Glutamatergic neuron (in vitro differentiated cells): ENCODE measurements around the gene ARHGAP22. TPM values are rescaled to one million over a fixed set of nuclear protein-coding genes. Genes with fewer than 3 reads are reported as not detected.
"Not testable (repeated sequence)": the region's sequence is repeated elsewhere in the genome, so short reads cannot be mapped to it uniquely, and the experiment has no call there.

Source experiments
- DNase-seq: peaks from one replicate; pipeline ENCODE4 v3.0.0; 2022
- H3K27ac Mint-ChIP-seq: one replicate; pipeline ENCODE4 v1.8.0; 2020; ENCODE audit warnings: mild to moderate bottlenecking, mixed read lengths, inconsistent platforms; ENCODE audit not compliant: unreplicated experiment
- H3K27me3 Mint-ChIP-seq: one replicate; pipeline ENCODE4 v1.8.0; 2020; ENCODE audit warnings: mild to moderate bottlenecking, moderate library complexity, mixed read lengths, inconsistent platforms; ENCODE audit not compliant: unreplicated experiment
- H3K36me3 Mint-ChIP-seq: one replicate; pipeline ENCODE4 v1.8.0; 2020; ENCODE audit warnings: mild to moderate bottlenecking, mixed read lengths, inconsistent platforms; ENCODE audit not compliant: unreplicated experiment
- H3K4me1 Mint-ChIP-seq: one replicate; pipeline ENCODE4 v1.8.0; 2020; ENCODE audit warnings: mild to moderate bottlenecking, low read depth, mixed read lengths, inconsistent platforms; ENCODE audit not compliant: unreplicated experiment
- H3K4me3 Mint-ChIP-seq: one replicate; pipeline ENCODE4 v1.8.0; 2020; ENCODE audit warnings: mild to moderate bottlenecking, mixed read lengths, inconsistent platforms; ENCODE audit not compliant: unreplicated experiment
- H3K9me3 Mint-ChIP-seq: one replicate; pipeline ENCODE4 v1.8.0; 2020; ENCODE audit warnings: mild to moderate bottlenecking, moderate library complexity, mixed read lengths, inconsistent platforms; ENCODE audit not compliant: unreplicated experiment
- CTCF ChIP-seq: fragments of 200-600 bp; sonication (generic); IDR thresholded peaks from one replicate; pipeline ENCODE4 v1.5.0; 2021; ENCODE audit not compliant: partially characterized antibody, unreplicated experiment
- total RNA-seq: library from RNA; stranded (reverse); fragmentation: NEBNext Ultra II Directional; extraction: Animal tissue kit (Norgen Biotek cat#: 25700); gene quantifications from one replicate; pipeline ENCODE4 v1.2.1, GENCODE V29; 2021; ENCODE audit not compliant: unreplicated experiment

Gene ARHGAP22
- total RNA-seq, 1 donor from 2014 or later, result 10.0 TPM

GRCh38 chr10:48645600-48645999 is 40.7 kb upstream of the ARHGAP22 start:
- H3K4me3 Mint-ChIP-seq, result no peak overlapping the region
- no peak for DNase-seq
- no peak overlapping the region for H3K27ac Mint-ChIP-seq
- peaks cover 2% of the 10 kb centered on the region for H3K27me3 Mint-ChIP-seq
- H3K36me3 Mint-ChIP-seq, result no peaks in the 10 kb centered on the region
- H3K9me3 Mint-ChIP-seq, result peaks cover 3% of the 10 kb centered on the region
- no peak for TF ChIP-seq CTCF
- H3K4me1 Mint-ChIP-seq, result no peaks in the 10 kb centered on the region

- H3K4me3 Mint-ChIP-seq, H3K36me3 Mint-ChIP-seq, H3K27ac Mint-ChIP-seq, H3K4me1 Mint-ChIP-seq, H3K9me3 Mint-ChIP-seq, DNase-seq, H3K27me3 Mint-ChIP-seq: not testable (repeated sequence)
These were observed 36.3 kb upstream of the ARHGAP22 start for GRCh38 chr10:48641099-48641690.

- Mint-ChIP-seq H3K27ac (no peak overlapping the region), H3K4me3 (no peak overlapping the region), H3K36me3 (peaks cover 4% of the 10 kb centered on the region), H3K9me3 (peaks cover 3% of the 10 kb centered on the region), H3K27me3 (peaks cover 4% of the 10 kb centered on the region), H3K4me1 (no peaks in the 10 kb centered on the region)
- no peak for TF ChIP-seq CTCF
- DNase-seq, result no peak
These were observed 35.5 kb upstream of the ARHGAP22 start for GRCh38 chr10:48640326-48640725.

- no peak overlapping the region for H3K4me3 Mint-ChIP-seq
- H3K27ac Mint-ChIP-seq, result no peak overlapping the region
- peaks cover 4% of the 10 kb centered on the region for H3K9me3 Mint-ChIP-seq
- no peak for TF ChIP-seq CTCF
- peaks cover 4% of the 10 kb centered on the region for H3K36me3 Mint-ChIP-seq
- H3K4me1 Mint-ChIP-seq, result no peaks in the 10 kb centered on the region
- no peak for DNase-seq
- peaks cover 4% of the 10 kb centered on the region for H3K27me3 Mint-ChIP-seq
These were observed 34.8 kb upstream of the ARHGAP22 start for GRCh38 chr10:48639632-48640031.

DNA sequence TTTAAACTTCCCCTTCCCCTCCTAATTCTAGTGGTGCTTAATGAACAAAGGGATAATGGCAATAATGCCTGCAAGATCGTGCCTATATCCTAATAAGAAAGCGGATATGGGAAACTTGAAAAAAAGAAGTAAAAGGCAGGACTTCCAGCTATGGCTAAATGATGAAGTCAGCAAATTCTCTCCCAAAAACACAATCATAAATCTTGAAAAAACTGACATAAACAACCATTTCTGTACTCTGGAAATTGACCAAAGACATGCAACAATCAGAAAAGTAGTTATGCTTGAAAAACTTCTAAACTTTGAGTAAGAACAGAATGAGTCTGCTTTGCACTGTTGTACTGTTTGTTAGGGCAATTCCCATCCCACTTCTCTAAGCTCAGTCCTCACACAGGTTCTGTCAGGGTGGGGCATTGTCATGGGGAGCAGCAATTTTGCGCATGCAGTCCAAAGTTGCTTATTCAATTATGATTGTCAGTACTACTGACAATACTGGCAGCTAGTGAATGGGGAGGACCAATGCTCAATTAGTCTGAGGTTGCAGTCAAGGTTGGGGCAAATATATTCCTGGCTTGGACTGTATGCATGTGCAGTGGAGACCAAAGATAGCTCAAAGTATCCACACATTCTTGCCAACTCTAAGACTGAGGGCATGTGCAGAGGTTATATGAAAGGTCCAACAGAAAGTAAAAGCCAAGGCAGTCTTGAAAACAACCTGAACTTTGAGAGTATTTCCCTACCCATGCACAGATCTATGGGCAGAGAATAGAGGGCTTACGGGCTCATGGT is 34.1 kb upstream of the ARHGAP22 start:
- Mint-ChIP-seq H3K4me1 (no peaks in the 10 kb centered on the region), H3K36me3 (peaks cover 4% of the 10 kb centered on the region), H3K9me3 (peaks cover 4% of the 10 kb centered on the region), H3K27ac (no peak overlapping the region), H3K4me3 (no peak overlapping the region), H3K27me3 (peaks cover 4% of the 10 kb centered on the region)
- no peak for DNase-seq
- no peak for TF ChIP-seq CTCF
